Endothelial cell of umbilical vein (primary cell): ENCODE data around the gene BSG.

ENCODE experiments used
- CTCF ChIP-seq, 2 donors: IDR thresholded peaks; 1 replicate in 1 of 2; 2 replicates in 1 of 2; pipeline ENCODE4 v1.5.1; 2011; ENCODE audit warnings: low read length in 2 of 2, mild to moderate bottlenecking in 2 of 2, moderate library complexity in 2 of 2, control low read depth in 1 of 2, inconsistent platforms in 1 of 2, low read depth in 1 of 2; ENCODE audit not compliant: insufficient read depth in 1 of 2; ENCODE audit errors: extremely low read depth in 1 of 2
- POLR2A ChIP-seq: IDR thresholded peaks from 2 replicates; pipeline ENCODE4 v1.6.1; 2012; ENCODE audit warnings: low read depth, mild to moderate bottlenecking, control low read depth, low read length

- no peak for TF ChIP-seq POLR2A
- TF ChIP-seq CTCF (IDR thresholded peaks at IDR 0.05; ENCODE audit: extremely low read depth in 1 of 2, insufficient read depth in 1 of 2, low read depth in 1 of 2, low read length in 2 of 2) = no peak
Observed at GRCh38 chr19:613732-614567, 41.6 kb downstream of the BSG start.
